Gastroesophageal sphincter (tissue), 3 donors: ENCODE data around the gene PBX1.

ENCODE experiments used
- POLR2A ChIP-seq, 2 donors: fragments of 450-650 bp; IDR thresholded peaks; one replicate each; pipeline ENCODE4 v1.6.1; 2017; ENCODE audit warnings: antibody characterized with exemption in 2 of 2, mild to moderate bottlenecking in 2 of 2, moderate library complexity in 1 of 2
- POLR2AphosphoS5 ChIP-seq: sonication (generic); formaldehyde crosslinking; IDR thresholded peaks from one replicate; pipeline ENCODE4 v1.6.1; 2017; ENCODE audit warnings: antibody characterized with exemption
- TF ChIP-seq, protein P1 (sequence below), 4 experiments: fragments of 200-600 bp in 2 of 4; fragments of 450-650 bp in 2 of 4; sonication (generic) in 1 of 4; IDR thresholded peaks; one replicate each; pipeline ENCODE4 v1.5.1; 2017 to 2019; ENCODE audit warnings: antibody characterized with exemption in 4 of 4, mild to moderate bottlenecking in 2 of 4, moderate library complexity in 2 of 4

- no peak for TF ChIP-seq POLR2A (IDR thresholded peaks at IDR 0.05)
- TF ChIP-seq, protein P1, sequence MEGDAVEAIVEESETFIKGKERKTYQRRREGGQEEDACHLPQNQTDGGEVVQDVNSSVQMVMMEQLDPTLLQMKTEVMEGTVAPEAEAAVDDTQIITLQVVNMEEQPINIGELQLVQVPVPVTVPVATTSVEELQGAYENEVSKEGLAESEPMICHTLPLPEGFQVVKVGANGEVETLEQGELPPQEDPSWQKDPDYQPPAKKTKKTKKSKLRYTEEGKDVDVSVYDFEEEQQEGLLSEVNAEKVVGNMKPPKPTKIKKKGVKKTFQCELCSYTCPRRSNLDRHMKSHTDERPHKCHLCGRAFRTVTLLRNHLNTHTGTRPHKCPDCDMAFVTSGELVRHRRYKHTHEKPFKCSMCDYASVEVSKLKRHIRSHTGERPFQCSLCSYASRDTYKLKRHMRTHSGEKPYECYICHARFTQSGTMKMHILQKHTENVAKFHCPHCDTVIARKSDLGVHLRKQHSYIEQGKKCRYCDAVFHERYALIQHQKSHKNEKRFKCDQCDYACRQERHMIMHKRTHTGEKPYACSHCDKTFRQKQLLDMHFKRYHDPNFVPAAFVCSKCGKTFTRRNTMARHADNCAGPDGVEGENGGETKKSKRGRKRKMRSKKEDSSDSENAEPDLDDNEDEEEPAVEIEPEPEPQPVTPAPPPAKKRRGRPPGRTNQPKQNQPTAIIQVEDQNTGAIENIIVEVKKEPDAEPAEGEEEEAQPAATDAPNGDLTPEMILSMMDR (IDR thresholded peaks at IDR 0.05): no peak
- no peak for TF ChIP-seq POLR2AphosphoS5
Observed at GRCh38 chr1:164701189-164701761, 142.3 kb downstream of the PBX1 start.
